Heart right ventricle (tissue), 16 donors: ENCODE results near the gene CERK. TPM values are rescaled to one million over a fixed set of nuclear protein-coding genes. Genes with fewer than 3 reads are reported as not detected.

ENCODE experiments used
- ATAC-seq, 8 donors: fragments of 200-7000 bp; cut with Tn5 transposase; one replicate each; pipeline ENCODE4 v1.9.1; 2020; ENCODE audit warnings: mild to moderate bottlenecking in 8 of 8, moderate library complexity in 8 of 8, moderate number of reproducible peaks in 1 of 8
- DNase-seq, 2 donors: peaks; one replicate each; pipeline ENCODE4 v3.0.0-alpha.2; 2020
- H3K27ac ChIP-seq, 10 donors: fragments of 200-600 bp; sonication (generic) in 2 of 10; one replicate each; pipeline versions ENCODE4 v1.5.0 to v1.8.0; 2020 to 2022; ENCODE audit warnings: mild to moderate bottlenecking in 3 of 10
- H3K27me3 ChIP-seq, 7 donors: fragments of 200-600 bp; one replicate each; pipeline ENCODE4 v1.8.0; 2021 to 2022; ENCODE audit warnings: mild to moderate bottlenecking in 2 of 7
- H3K36me3 ChIP-seq, 9 donors: fragments of 200-600 bp; sonication (generic) in 1 of 9; one replicate each; pipeline versions ENCODE4 v1.5.0 to v1.8.0; 2020 to 2022; ENCODE audit warnings: mild to moderate bottlenecking in 2 of 9
- H3K4me1 ChIP-seq, 9 donors: fragments of 200-600 bp; sonication (generic) in 1 of 9; one replicate each; pipeline versions ENCODE4 v1.5.0 to v1.8.0; 2020 to 2022; ENCODE audit warnings: mild to moderate bottlenecking in 4 of 9
- H3K4me3 ChIP-seq, 10 donors: fragments of 200-600 bp; sonication (generic) in 2 of 10; one replicate each; pipeline versions ENCODE4 v1.5.0 to v1.8.0; 2020 to 2022; ENCODE audit warnings: mild to moderate bottlenecking in 7 of 10, moderate library complexity in 2 of 10
- H3K9me3 ChIP-seq, 11 donors: fragments of 200-600 bp in 10 of 11; sonication (generic) in 2 of 11; one replicate each; pipeline versions ENCODE4 v1.5.0 to v1.8.0; 2013 to 2022; ENCODE audit warnings: mild to moderate bottlenecking in 2 of 11, control low read depth in 1 of 11, moderate library complexity in 1 of 11
- WGBS, 2 donors: extraction: QIAGEN DNeasy Blood & Tissue Kit; methylation state at CpG; one replicate each; pipeline ENCODE4 v1.1.7; 2013; ENCODE audit warnings: inconsistent platforms in 1 of 2; 5-methylcytosine and 5-hydroxymethylcytosine counted together
- intact Hi-C, 10 donors: fragments of 100-400 bp; cut with DNase I; formaldehyde crosslinking; loops; one replicate each; pipeline versions ENCODE4 v1.11.1 to v1.14.2; 2022
- polyA plus RNA-seq, 2 donors: library from polyadenylated mRNA; stranded (reverse); fragments of 200-250 nt; gene quantifications; one replicate each; pipeline ENCODE4 v1.2.3, GENCODE V29; 2013
- total RNA-seq, 10 donors: library from RNA; stranded (reverse); fragmentation: NEBNext Ultra II Directional in 3 of 10; extraction: Animal tissue kit (Norgen Biotek cat#: 25700) in 3 of 10; gene quantifications; one replicate each; pipeline versions ENCODE4 v1.2.1 to v1.2.4, GENCODE V29; 2021 to 2023
- TF ChIP-seq, protein P1 (sequence below), 9 donors: fragments of 200-600 bp; sonication (generic) in 2 of 9; IDR thresholded peaks; one replicate each; pipeline versions ENCODE4 v1.5.0 to v1.8.0; 2021 to 2022; ENCODE audit warnings: antibody characterized with exemption in 9 of 9, mild to moderate bottlenecking in 5 of 9, moderate library complexity in 1 of 9
- donor health status: Arrhythmogenic right ventricular cardiomyopathy.
- donor health status: ischemic (EF 13 %, LVEDD 7.1; RV severe dilation, severe dysfunction).
- donor health status: healthy with polysubstance abuse.
- donor health status: DM: no; HTN: yes; CAD: no.
- donor health status: DM: no; HTN: no; CAD: no.
- donor health status: ischemic (EF 25% LVEDD 6.9; RV normal size, moderate dysfunction).
- donor health status: ischemic (EF 25% LVEDD 5.7; RV mildly dilated, moderate dysfunction).
- donor health status: healthy.
- donor health status: DM: yes; HTN: yes; CAD: no.
- donor health status: Ischemic cardiomyopathy.
- donor health status: ischemic (EF 35%, LVEDD 5.7; RV mildly dilated, moderate dysfunction).
- donor health status: nonischemic (EF 11% LVEDD 7.7; RV severe dilation, severe dysfunction).
- donor health status: DM: yes; HTN: yes; CAD: no.
- donor health status: PGD.
- donor health status: ischemic (EF 29% LVEDD 5.4; RV normal size, mild dysfunction).
- donor health status: nonischemic (EF 23%, LVEDD 6.1; RV moderate dilation, normal function).

Gene CERK
- total and polyA plus RNA-seq, 12 donors, result 21.5 to 97.0 (median 66.2) TPM

GRCh38 chr22:46653596-46653995 is 84.5 kb downstream of the CERK start:
- Histone ChIP-seq H3K27me3 (no peaks in the 10 kb centered on the region), H3K9me3 (no peaks in the 10 kb centered on the region), H3K4me3 (peak overlapping the region in 1 of 10 donors; percentile 18), H3K27ac (peak overlapping the region in 9 of 10 donors; percentile 84 to 94 (median 86)), H3K4me1 (peaks cover 52 to 87% (median 71%) of the 10 kb centered on the region in 9 donors), H3K36me3 (peaks cover 0 to 7% (median 0%) of the 10 kb centered on the region in 9 donors)
- TF ChIP-seq, protein P1, sequence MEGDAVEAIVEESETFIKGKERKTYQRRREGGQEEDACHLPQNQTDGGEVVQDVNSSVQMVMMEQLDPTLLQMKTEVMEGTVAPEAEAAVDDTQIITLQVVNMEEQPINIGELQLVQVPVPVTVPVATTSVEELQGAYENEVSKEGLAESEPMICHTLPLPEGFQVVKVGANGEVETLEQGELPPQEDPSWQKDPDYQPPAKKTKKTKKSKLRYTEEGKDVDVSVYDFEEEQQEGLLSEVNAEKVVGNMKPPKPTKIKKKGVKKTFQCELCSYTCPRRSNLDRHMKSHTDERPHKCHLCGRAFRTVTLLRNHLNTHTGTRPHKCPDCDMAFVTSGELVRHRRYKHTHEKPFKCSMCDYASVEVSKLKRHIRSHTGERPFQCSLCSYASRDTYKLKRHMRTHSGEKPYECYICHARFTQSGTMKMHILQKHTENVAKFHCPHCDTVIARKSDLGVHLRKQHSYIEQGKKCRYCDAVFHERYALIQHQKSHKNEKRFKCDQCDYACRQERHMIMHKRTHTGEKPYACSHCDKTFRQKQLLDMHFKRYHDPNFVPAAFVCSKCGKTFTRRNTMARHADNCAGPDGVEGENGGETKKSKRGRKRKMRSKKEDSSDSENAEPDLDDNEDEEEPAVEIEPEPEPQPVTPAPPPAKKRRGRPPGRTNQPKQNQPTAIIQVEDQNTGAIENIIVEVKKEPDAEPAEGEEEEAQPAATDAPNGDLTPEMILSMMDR (IDR thresholded peaks at IDR 0.05), result no peak
- WGBS, 2 donors, result 68 to 72% methylated on average over 8 of the region's 8 CpGs
- DNase-seq (no peak), ATAC-seq (no peak)
- intact Hi-C loops, result loop anchor here in 2 of 10 donors (5.0 to 10.0 kb wide), 2 partner anchors 79 to 81 kb away; no protein-coding TSS in a partner anchor

GRCh38 chr22:46652847-46653331 is 85.2 kb downstream of the CERK start:
- TF ChIP-seq, protein P1 (IDR thresholded peaks at IDR 0.05), result peak in 2 of 9 donors; percentile 30 to 33
- DNase-seq (peak in 1 of 2 donors; percentile 43), ATAC-seq (peak in 7 of 8 donors; percentile 4 to 31 (median 10))
- H3K27me3 ChIP-seq, result no peaks in the 10 kb centered on the region
- no peaks in the 10 kb centered on the region for H3K9me3 ChIP-seq
- H3K27ac ChIP-seq, result peak overlapping the region in 9 of 10 donors; percentile 84 to 94 (median 86)
- intact Hi-C loops, result loop anchor here in 2 of 10 donors (5.0 to 10.0 kb wide), 2 partner anchors 78 to 81 kb away; no protein-coding TSS in a partner anchor
- peak overlapping the region in 6 of 10 donors; percentile 5 to 33 (median 31) for H3K4me3 ChIP-seq
- H3K36me3 ChIP-seq, result no peaks in the 10 kb centered on the region
- WGBS, 2 donors, result 37 to 45% methylated on average over 22 to 23 of the region's 23 CpGs
- peaks cover 52 to 87% (median 71%) of the 10 kb centered on the region in 9 donors for H3K4me1 ChIP-seq

DNA sequence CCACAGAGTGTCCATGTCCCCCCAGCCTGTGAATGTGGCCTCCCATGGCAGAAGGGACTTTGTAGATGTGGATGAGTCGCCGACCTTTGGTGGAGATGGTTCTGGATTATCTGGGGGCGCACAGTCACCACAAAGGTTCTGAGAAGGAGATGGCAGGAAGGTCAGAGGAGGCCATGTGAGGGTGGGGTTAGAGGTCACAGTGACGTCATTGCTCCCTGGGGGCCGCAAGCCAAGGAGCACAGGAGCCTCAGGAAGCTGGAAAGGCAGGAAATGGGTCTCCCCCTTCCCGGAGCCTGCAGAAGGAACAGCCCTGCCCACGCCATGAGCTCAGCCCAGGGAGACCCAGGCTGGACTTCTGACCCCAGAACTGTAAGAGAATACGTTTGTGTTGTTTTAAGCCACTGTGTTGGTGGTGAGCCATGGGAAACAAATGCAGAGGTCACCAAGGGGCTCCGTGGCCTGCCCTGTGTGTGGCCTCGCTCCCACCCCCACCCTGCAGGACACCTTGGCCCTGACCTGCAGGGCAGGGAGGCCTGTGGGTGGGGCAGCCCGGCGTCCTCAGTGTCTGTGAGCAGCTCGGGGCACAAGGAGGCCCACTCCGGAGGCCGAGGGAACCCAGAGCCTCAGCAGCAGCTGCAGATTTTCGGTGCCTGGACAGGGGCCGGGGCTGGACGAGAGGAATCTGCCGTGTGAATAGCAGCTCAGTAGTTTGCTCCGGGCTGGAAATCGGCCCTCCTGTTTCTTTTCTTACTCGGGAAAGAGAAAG is 85.8 kb downstream of the CERK start:
- Histone ChIP-seq H3K9me3 (no peaks in the 10 kb centered on the region), H3K36me3 (no peaks in the 10 kb centered on the region), H3K4me1 (peaks cover 55 to 93% (median 74%) of the 10 kb centered on the region in 9 donors), H3K27ac (peak overlapping the region; percentile 60 to 94 (median 86)), H3K4me3 (peak overlapping the region in 6 of 10 donors; percentile 5 to 33 (median 31)), H3K27me3 (no peaks in the 10 kb centered on the region)
- intact Hi-C loops, result loop anchor here in 2 of 10 donors (5.0 to 10.0 kb wide), 2 partner anchors 77 to 80 kb away; no protein-coding TSS in a partner anchor
- 40 to 51% methylated on average over 22 of the region's 22 CpGs for WGBS, 2 donors
- TF ChIP-seq, protein P1 (IDR thresholded peaks at IDR 0.05), result no peak
- DNase-seq (peak; percentile 63 to 76), ATAC-seq (peak; percentile 4 to 62 (median 33))

DNA sequence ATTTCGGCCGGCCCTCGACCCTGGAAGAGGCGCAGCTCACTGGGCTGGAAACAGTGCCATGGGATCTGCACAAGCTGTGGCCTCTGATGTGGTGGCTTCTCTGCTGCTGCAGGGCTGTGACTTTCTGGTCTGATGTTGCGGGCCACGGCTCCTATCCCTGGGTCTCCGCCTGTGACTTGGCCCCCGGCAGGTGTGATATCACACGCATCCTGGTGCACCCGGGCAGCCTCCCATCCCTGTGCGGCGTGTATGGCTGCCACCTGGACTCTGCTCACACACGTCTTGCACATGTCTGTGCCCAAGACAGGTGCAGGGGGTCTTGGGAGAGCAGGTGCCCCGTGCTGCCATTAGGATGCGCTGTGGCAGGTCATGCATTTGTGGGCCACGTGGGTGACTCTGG is 86.7 kb downstream of the CERK start:
- TF ChIP-seq, protein P1 (IDR thresholded peaks at IDR 0.05), result no peak
- Histone ChIP-seq H3K27me3 (no peaks in the 10 kb centered on the region), H3K4me1 (peaks cover 55 to 93% (median 81%) of the 10 kb centered on the region in 9 donors), H3K4me3 (no peak overlapping the region), H3K9me3 (no peaks in the 10 kb centered on the region), H3K36me3 (no peaks in the 10 kb centered on the region), H3K27ac (peak overlapping the region in 9 of 10 donors; percentile 84 to 94 (median 86))
- DNase-seq (no peak), ATAC-seq (no peak)
- intact Hi-C loops, result loop anchor here in 2 of 10 donors (5.0 to 10.0 kb wide), 2 partner anchors 77 to 79 kb away; no protein-coding TSS in a partner anchor
- WGBS, 2 donors, result 87 to 90% methylated on average over 16 of the region's 16 CpGs
